Measurements from ENCODE around the gene LNP1.

Gene LNP1

DNA sequence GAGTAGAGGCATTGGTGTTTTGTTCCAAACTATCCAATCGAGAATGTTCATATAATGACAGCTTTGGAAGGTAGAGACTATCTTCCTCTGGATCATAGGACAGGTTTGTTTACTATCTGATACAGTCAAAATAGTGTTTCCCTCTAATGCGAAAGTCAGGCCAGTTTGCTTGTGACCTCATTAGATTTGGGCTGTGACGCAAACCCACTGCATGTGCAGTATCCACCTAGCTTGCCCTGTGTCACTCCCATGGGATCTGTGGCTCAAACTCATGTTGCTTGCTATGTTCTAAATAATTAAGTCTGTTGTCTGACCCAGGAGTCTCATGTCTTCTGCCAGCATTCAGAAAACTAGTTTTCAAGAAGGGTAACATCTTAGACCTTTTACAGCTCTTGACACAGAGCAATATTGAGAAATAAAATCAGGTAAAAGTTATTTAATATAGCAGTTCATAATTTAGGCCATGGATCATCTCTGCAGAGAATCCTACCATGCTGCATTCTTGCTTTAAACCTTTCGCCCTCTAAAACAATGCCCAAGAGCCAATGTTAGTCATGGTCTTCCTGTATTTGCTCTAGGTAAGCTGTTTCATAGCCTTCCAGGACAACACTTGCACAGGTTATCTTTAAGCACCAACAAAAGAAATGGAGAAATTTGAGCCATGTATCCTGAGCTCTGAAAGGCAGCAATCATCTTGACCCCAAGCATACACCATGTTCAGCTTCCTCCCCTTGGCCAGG is 40.4 kb upstream of the LNP1 start:
- ChIA-PET CTCF (interaction anchor here (1.1 to 3.4 kb wide), 9 partner anchors 10 to 229 kb away, joined by 3 to 23 read pairs (median 6); partner anchors contain the start of genes LNP1 and TOMM70), POLR2A (no interaction called here)
- DNase-seq (ENCODE audit: extremely low spot score), result no peak
- TF ChIP-seq, protein P1, sequence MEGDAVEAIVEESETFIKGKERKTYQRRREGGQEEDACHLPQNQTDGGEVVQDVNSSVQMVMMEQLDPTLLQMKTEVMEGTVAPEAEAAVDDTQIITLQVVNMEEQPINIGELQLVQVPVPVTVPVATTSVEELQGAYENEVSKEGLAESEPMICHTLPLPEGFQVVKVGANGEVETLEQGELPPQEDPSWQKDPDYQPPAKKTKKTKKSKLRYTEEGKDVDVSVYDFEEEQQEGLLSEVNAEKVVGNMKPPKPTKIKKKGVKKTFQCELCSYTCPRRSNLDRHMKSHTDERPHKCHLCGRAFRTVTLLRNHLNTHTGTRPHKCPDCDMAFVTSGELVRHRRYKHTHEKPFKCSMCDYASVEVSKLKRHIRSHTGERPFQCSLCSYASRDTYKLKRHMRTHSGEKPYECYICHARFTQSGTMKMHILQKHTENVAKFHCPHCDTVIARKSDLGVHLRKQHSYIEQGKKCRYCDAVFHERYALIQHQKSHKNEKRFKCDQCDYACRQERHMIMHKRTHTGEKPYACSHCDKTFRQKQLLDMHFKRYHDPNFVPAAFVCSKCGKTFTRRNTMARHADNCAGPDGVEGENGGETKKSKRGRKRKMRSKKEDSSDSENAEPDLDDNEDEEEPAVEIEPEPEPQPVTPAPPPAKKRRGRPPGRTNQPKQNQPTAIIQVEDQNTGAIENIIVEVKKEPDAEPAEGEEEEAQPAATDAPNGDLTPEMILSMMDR (IDR thresholded peaks at IDR 0.05; ENCODE audit: control extremely low read depth, extremely low read depth, low read depth, missing control alignments), result no peak

DNA sequence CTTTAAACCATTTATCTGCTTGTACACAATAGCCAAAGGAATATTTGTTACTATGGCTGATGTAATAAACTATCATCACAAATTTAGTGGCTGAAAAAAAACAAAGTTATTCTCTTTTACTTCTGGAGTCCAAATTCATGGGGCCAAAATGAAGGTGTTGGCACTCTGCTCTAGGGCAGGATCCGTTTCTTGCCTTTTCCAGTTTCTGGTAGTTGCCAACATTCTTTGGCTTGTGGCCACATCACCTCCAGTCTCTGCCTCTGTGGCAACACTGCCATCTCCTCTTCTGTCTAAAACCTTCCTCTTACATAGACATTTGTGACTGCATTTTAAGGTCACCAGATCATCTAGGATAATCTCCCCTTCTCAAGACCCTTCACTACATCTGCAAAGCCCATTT is 39.4 kb upstream of the LNP1 start:
- TF ChIP-seq, protein P1 (IDR thresholded peaks at IDR 0.05; ENCODE audit: control extremely low read depth, extremely low read depth, low read depth, missing control alignments), result no peak
- ChIA-PET POLR2A (no interaction called here), CTCF (interaction anchor here (1.4 to 3.4 kb wide), 3 partner anchors 9 to 23 kb away, joined by 5 to 23 read pairs (median 13); no protein-coding TSS in a partner anchor)
- no peak for DNase-seq (ENCODE audit: extremely low spot score)

GRCh38 chr3:100364421-100364820 is 36.9 kb upstream of the LNP1 start:
- TF ChIP-seq, protein P1 (IDR thresholded peaks at IDR 0.05; ENCODE audit: control extremely low read depth, extremely low read depth, low read depth, missing control alignments), result no peak
- POLR2A ChIA-PET, result no interaction called here
- no peak for DNase-seq (ENCODE audit: extremely low spot score)
- CTCF ChIA-PET, result interaction anchor here (1.3 to 3.2 kb wide), 3 partner anchors 9 to 23 kb away, joined by 3 to 10 read pairs (median 7); no protein-coding TSS in a partner anchor

DNA sequence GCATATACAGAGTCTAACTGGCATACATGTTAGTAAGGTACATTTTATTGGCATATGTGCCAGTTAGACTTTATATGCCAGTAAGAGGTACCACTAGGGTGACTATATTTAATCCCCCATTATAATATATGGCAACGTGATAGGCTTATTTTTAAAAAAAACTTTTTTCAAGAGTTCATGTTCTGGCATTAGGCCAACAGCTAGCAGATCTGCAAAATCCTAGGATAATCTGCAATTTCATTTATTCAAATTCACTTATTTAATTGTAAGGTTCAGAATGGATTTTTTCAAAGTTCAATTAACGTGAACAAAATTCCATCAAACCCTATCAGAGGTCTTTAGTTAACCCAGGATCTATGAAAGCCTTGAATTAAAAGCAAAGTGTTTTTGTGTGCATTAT is 34.9 kb upstream of the LNP1 start:
- DNase-seq (ENCODE audit: extremely low spot score), result no peak
- TF ChIP-seq, protein P1 (IDR thresholded peaks at IDR 0.05; ENCODE audit: control extremely low read depth, extremely low read depth, low read depth, missing control alignments), result no peak
- ChIA-PET POLR2A (no interaction called here), CTCF (interaction anchor here (1.3 to 3.2 kb wide), 5 partner anchors 9 to 223 kb away, joined by 3 to 10 read pairs (median 4); no protein-coding TSS in a partner anchor)

DNA sequence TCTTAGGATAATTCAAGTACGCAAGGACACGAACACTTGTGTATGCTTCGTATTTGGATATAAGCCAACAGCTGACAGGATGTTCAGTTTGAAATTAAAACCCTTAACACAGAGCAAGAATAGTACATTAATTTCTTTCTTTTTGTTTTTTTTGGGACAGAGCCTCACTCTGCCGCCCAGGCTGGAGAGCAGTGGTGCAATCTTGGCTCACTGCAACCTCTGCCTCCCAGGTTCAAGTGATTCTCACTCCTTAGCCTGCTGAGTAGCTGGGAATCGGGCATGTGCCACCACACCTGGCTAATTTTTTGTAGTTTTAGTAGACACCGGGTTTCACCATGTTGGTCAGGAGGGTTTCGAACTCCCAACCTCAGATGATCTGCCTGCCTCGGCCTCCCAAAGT is 32.9 kb upstream of the LNP1 start:
- no peak for DNase-seq (ENCODE audit: extremely low spot score)
- CTCF ChIA-PET, result interaction anchor here (1.4 to 2.0 kb wide), 3 partner anchors 13 to 18 kb away, joined by 4 to 5 read pairs (median 4); no protein-coding TSS in a partner anchor
- POLR2A ChIA-PET, result no interaction called here
- TF ChIP-seq, protein P1 (IDR thresholded peaks at IDR 0.05; ENCODE audit: control extremely low read depth, extremely low read depth, low read depth, missing control alignments), result no peak

GRCh38 chr3:100370756-100371155 is 30.6 kb upstream of the LNP1 start:
- TF ChIP-seq, protein P1 (IDR thresholded peaks at IDR 0.05; ENCODE audit: control extremely low read depth, extremely low read depth, low read depth, missing control alignments), result no peak
- ChIA-PET POLR2A (no interaction called here), CTCF (interaction anchor here (1.2 to 2.7 kb wide), 4 partner anchors 10 to 219 kb away, joined by 3 to 5 read pairs (median 3); no protein-coding TSS in a partner anchor)
- DNase-seq (ENCODE audit: extremely low spot score), result no peak
